ENCODE measurements around the gene EPHA6.
"Not testable (repeated sequence)": the region's sequence is repeated elsewhere in the genome, so short reads cannot be mapped to it uniquely, and the experiment has no call there.

EPHA6 gene

DNA sequence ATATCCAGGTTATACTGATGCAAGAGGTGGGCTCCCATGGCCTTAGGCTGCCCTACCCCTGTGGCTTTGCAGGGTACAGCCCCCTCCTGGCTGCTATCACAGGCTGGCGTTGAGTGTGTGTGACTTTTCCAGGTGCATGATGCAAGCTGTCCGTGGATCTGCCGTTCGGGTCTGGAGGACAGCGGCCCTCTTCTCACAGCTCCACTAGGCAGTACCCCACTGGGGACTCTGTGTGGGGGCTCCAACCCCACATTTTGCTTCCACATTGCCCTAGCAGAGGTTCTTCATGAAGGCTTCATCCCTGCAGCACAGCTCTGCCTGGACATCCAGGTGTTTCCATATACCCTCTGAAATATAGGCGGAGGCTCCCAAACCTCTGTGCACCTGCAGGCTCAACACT is 610.6 kb downstream of the EPHA6 start:
- no peaks in the 10 kb centered on the region for H3K9me3 ChIP-seq (ENCODE audit: control insufficient read depth, insufficient read depth, low read length)
- H3K27me3 ChIP-seq (ENCODE audit: control insufficient read depth, insufficient read depth, low read length): no peaks in the 10 kb centered on the region
- no peak overlapping the region for H3K4me3 ChIP-seq (ENCODE audit: low read depth, low read length)
- no peak overlapping the region for H3K9ac ChIP-seq (ENCODE audit: low read depth, low read length)
- no peaks in the 10 kb centered on the region for H3K4me1 ChIP-seq (ENCODE audit: control insufficient read depth, insufficient read depth, low read length)
- no peaks in the 10 kb centered on the region for H3K36me3 ChIP-seq (ENCODE audit: control insufficient read depth, insufficient read depth, low read length)

GRCh38 chr3:97430601-97431000 is 616.2 kb downstream of the EPHA6 start:
- no peaks in the 10 kb centered on the region for H3K36me3 ChIP-seq (ENCODE audit: control insufficient read depth, insufficient read depth, low read length)
- no peak overlapping the region for H3K4me3 ChIP-seq (ENCODE audit: low read depth, low read length)
- no peaks in the 10 kb centered on the region for H3K27me3 ChIP-seq (ENCODE audit: control insufficient read depth, insufficient read depth, low read length)
- no peaks in the 10 kb centered on the region for H3K4me1 ChIP-seq (ENCODE audit: control insufficient read depth, insufficient read depth, low read length)
- no peaks in the 10 kb centered on the region for H3K9me3 ChIP-seq (ENCODE audit: control insufficient read depth, insufficient read depth, low read length)
- H3K9ac ChIP-seq (ENCODE audit: low read depth, low read length): no peak overlapping the region

DNA sequence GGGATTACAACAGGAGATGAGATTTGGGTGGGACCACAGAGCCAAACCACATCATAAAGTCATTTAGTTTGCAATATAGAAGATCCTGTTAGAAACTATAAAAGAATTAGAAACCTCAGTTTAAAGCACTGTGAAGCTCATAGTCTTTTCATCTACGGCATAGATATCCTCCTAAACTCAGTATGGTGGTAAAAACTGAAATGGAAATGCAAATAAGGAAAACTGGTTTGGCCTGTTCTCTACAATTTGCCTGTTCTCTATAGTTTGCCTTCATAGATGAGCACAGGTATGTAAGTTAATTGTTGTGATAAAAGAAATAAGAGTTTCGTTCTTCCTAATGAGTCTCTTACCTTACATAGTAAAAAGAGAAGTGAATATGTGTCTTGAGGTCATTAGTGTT is 618.5 kb downstream of the EPHA6 start:
- H3K9ac ChIP-seq (ENCODE audit: low read depth, low read length): no peak overlapping the region
- no peaks in the 10 kb centered on the region for H3K4me1 ChIP-seq (ENCODE audit: control insufficient read depth, insufficient read depth, low read length)
- no peaks in the 10 kb centered on the region for H3K27me3 ChIP-seq (ENCODE audit: control insufficient read depth, insufficient read depth, low read length)
- H3K4me3 ChIP-seq (ENCODE audit: low read depth, low read length): no peak overlapping the region
- H3K36me3 ChIP-seq (ENCODE audit: control insufficient read depth, insufficient read depth, low read length): no peaks in the 10 kb centered on the region
- no peaks in the 10 kb centered on the region for H3K9me3 ChIP-seq (ENCODE audit: control insufficient read depth, insufficient read depth, low read length)

- Histone ChIP-seq H3K9ac (ENCODE audit: low read depth, low read length) (no peak overlapping the region), H3K9me3 (ENCODE audit: control insufficient read depth, insufficient read depth, low read length) (no peaks in the 10 kb centered on the region), H3K4me1 (ENCODE audit: control insufficient read depth, insufficient read depth, low read length) (peaks cover 4% of the 10 kb centered on the region), H3K36me3 (ENCODE audit: control insufficient read depth, insufficient read depth, low read length) (no peaks in the 10 kb centered on the region), H3K4me3 (ENCODE audit: low read depth, low read length) (no peak overlapping the region), H3K27me3 (ENCODE audit: control insufficient read depth, insufficient read depth, low read length) (no peaks in the 10 kb centered on the region)
Observed at GRCh38 chr3:97438131-97438530, 623.7 kb downstream of the EPHA6 start.

DNA sequence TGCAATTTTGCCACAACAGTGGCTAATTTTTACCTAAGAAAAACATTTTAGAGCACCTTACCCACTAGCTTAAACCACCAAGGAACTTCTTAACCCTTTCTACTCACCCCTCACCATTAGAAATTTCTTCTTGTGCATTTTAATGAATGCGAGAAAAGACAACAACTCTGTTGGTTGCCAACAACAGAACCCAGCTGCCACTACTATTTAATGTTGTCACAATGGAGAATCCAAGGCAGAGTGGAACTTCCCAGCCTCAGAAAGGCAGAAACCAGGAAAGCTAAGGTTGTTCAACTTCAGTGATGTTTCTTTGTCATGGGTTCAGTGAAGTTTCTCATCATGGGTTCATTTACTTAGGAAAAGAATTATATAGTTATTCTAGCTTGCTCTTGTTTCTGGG is 625.0 kb downstream of the EPHA6 start:
- Histone ChIP-seq H3K36me3 (ENCODE audit: control insufficient read depth, insufficient read depth, low read length) (no peaks in the 10 kb centered on the region), H3K27me3 (ENCODE audit: control insufficient read depth, insufficient read depth, low read length) (no peaks in the 10 kb centered on the region), H3K4me1 (ENCODE audit: control insufficient read depth, insufficient read depth, low read length) (peaks cover 4% of the 10 kb centered on the region), H3K9ac (ENCODE audit: low read depth, low read length) (no peak overlapping the region), H3K4me3 (ENCODE audit: low read depth, low read length) (no peak overlapping the region), H3K9me3 (ENCODE audit: control insufficient read depth, insufficient read depth, low read length) (no peaks in the 10 kb centered on the region)

DNA sequence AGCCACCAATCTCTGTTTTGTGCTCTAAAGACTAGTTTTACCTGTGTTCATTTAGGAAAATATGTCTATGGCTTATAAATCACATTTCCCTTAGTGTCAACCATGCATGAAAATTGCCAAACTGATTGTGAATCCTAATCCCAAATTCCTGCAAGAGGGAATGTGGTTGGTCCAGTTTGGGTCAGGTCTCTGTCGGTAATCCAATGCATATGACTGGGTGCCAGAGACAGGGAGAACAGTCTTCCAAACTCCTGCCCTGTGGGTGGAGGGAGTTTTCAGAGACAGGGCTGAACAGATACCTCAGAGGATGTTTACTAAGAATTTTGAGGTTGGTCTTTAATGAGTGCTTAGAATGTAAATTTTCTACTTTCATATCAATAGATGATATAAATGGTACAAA is 649.6 kb downstream of the EPHA6 start:
- Histone ChIP-seq H3K9ac (ENCODE audit: low read depth, low read length) (no peak overlapping the region), H3K27me3 (ENCODE audit: control insufficient read depth, insufficient read depth, low read length) (no peaks in the 10 kb centered on the region), H3K9me3 (ENCODE audit: control insufficient read depth, insufficient read depth, low read length) (no peaks in the 10 kb centered on the region), H3K36me3 (ENCODE audit: control insufficient read depth, insufficient read depth, low read length) (no peaks in the 10 kb centered on the region), H3K4me3 (ENCODE audit: low read depth, low read length) (no peak overlapping the region), H3K4me1 (ENCODE audit: control insufficient read depth, insufficient read depth, low read length) (no peaks in the 10 kb centered on the region)

DNA sequence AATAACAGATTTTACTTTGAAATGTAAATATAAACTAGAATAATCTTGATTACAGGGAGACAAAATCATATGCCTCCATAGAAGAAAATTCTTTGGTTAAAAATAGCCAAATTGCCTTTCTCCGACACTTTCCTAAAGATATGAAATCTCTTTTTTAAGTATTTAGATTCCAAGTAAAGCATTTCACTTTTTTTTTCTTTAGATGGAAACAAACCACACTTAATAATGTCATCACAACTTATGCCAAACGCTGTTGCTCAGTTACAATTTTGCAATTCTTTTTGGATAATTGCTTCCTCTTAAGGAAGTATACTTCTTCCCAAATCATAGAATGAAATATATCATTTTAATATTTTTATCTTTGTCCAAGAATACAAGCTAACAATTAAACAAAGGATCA is 656.1 kb downstream of the EPHA6 start:
- Histone ChIP-seq H3K9me3 (ENCODE audit: control insufficient read depth, insufficient read depth, low read length) (no peaks in the 10 kb centered on the region), H3K4me3 (ENCODE audit: low read depth, low read length) (no peak overlapping the region), H3K27me3 (ENCODE audit: control insufficient read depth, insufficient read depth, low read length) (no peaks in the 10 kb centered on the region), H3K9ac (ENCODE audit: low read depth, low read length) (no peak overlapping the region), H3K36me3 (ENCODE audit: control insufficient read depth, insufficient read depth, low read length) (no peaks in the 10 kb centered on the region), H3K4me1 (ENCODE audit: control insufficient read depth, insufficient read depth, low read length) (no peaks in the 10 kb centered on the region)

DNA sequence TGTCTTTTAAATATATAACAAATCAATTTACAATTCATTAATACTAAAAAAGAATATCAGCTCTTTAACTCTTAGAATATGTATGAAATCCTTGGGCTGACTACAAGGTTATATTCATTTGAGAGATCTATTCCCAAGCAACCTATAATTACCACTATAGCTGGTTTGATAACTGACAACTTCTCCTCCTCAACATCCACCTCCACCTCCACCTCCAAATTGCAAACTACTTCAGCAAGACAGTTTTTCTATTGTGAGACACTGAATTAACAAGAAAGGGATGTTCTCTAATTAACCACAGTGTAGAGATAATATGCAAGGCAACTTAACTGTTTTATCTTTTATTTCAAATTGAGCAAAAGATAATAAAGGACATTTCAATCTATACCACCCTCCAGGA is 665.3 kb downstream of the EPHA6 start:
- H3K9me3 ChIP-seq (ENCODE audit: control insufficient read depth, insufficient read depth, low read length): no peaks in the 10 kb centered on the region
- H3K9ac ChIP-seq (ENCODE audit: low read depth, low read length): no peak overlapping the region
- no peak overlapping the region for H3K4me3 ChIP-seq (ENCODE audit: low read depth, low read length)
- H3K4me1 ChIP-seq (ENCODE audit: control insufficient read depth, insufficient read depth, low read length): no peaks in the 10 kb centered on the region
- no peaks in the 10 kb centered on the region for H3K36me3 ChIP-seq (ENCODE audit: control insufficient read depth, insufficient read depth, low read length)
- no peaks in the 10 kb centered on the region for H3K27me3 ChIP-seq (ENCODE audit: control insufficient read depth, insufficient read depth, low read length)

DNA sequence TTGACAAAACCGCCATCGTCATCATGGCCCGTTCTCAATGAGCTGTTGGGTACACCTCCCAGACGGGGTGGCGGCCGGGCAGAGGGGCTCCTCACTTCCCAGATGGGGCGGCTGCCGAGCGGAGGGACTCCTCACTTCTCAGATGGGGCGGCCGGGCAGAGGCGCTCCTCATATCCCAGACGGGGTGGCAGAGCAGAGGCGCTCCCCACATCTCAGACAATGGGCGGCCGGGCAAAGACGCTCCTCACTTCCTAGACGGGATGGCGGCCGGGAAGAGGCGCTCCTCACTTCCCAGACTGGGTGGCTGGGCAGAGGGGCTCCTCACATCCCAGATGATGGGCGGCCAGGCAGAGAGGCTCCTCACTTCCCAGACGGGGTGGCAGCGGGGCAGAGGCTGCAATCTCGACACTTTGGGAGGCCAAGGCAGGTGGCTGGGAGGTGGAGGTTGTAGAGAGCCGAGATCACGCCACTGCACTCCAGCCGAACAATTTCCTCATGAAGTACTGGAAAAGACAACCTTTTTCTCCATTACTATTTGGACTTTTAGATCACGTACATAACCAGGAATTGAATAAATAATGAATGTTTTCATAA is 666.4 kb downstream of the EPHA6 start:
- not testable (repeated sequence) for H3K4me1 ChIP-seq (ENCODE audit: control insufficient read depth, insufficient read depth, low read length); H3K36me3 ChIP-seq (ENCODE audit: control insufficient read depth, insufficient read depth, low read length); H3K4me3 ChIP-seq (ENCODE audit: low read depth, low read length); H3K9ac ChIP-seq (ENCODE audit: low read depth, low read length); H3K27me3 ChIP-seq (ENCODE audit: control insufficient read depth, insufficient read depth, low read length); H3K9me3 ChIP-seq (ENCODE audit: control insufficient read depth, insufficient read depth, low read length)

DNA sequence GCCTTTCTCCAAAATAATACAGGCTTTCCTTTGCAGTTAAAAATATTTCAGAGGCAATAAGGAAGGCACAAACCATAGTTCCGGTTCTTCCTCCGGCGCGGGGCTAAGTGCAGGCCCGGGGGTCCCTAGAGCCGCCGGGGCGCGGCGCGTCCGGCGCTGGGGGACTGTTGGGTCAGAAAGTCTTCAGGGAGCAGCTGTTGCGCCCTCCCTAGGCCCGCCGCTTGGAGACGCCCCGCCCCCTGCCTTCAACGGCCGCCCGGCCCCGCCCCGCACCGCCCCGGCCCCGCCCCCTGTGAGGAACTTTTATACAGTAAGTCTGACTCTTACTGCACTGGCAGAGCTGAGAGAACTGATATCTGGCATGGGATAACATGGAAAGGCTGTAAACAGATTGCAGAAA is 667.0 kb downstream of the EPHA6 start:
- Histone ChIP-seq H3K4me3 (ENCODE audit: low read depth, low read length) (no peak overlapping the region), H3K36me3 (ENCODE audit: control insufficient read depth, insufficient read depth, low read length) (no peaks in the 10 kb centered on the region), H3K4me1 (ENCODE audit: control insufficient read depth, insufficient read depth, low read length) (no peaks in the 10 kb centered on the region), H3K9me3 (ENCODE audit: control insufficient read depth, insufficient read depth, low read length) (no peaks in the 10 kb centered on the region), H3K27me3 (ENCODE audit: control insufficient read depth, insufficient read depth, low read length) (no peaks in the 10 kb centered on the region), H3K9ac (ENCODE audit: low read depth, low read length) (no peak overlapping the region)

DNA sequence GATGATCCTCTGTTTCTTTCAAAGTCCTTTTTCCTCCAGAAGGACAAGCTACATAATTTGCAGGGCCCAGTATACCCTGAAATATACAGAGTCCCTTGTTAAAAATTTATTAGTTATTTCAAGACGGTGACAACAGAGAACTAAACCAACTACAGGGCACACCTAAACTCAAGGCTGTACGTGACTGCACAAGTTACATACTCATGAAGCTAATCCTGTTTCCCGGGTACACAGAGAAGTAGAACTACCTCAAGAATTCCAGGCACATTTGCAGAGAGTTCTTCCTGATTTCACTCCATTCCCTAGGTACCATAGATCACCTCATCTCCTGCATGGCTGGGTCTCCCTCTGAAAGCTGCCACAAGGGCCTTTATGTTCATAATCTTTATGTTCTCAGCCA is 670.8 kb downstream of the EPHA6 start:
- Histone ChIP-seq H3K4me1 (ENCODE audit: control insufficient read depth, insufficient read depth, low read length) (no peaks in the 10 kb centered on the region), H3K9me3 (ENCODE audit: control insufficient read depth, insufficient read depth, low read length) (no peaks in the 10 kb centered on the region), H3K9ac (ENCODE audit: low read depth, low read length) (no peak overlapping the region), H3K4me3 (ENCODE audit: low read depth, low read length) (no peak overlapping the region), H3K36me3 (ENCODE audit: control insufficient read depth, insufficient read depth, low read length) (no peaks in the 10 kb centered on the region), H3K27me3 (ENCODE audit: control insufficient read depth, insufficient read depth, low read length) (no peaks in the 10 kb centered on the region)

- Histone ChIP-seq H3K27me3 (ENCODE audit: control insufficient read depth, insufficient read depth, low read length) (no peaks in the 10 kb centered on the region), H3K9ac (ENCODE audit: low read depth, low read length) (no peak overlapping the region), H3K36me3 (ENCODE audit: control insufficient read depth, insufficient read depth, low read length) (no peaks in the 10 kb centered on the region), H3K9me3 (ENCODE audit: control insufficient read depth, insufficient read depth, low read length) (no peaks in the 10 kb centered on the region), H3K4me1 (ENCODE audit: control insufficient read depth, insufficient read depth, low read length) (no peaks in the 10 kb centered on the region), H3K4me3 (ENCODE audit: low read depth, low read length) (no peak overlapping the region)
Observed at GRCh38 chr3:97487587-97487986, 673.2 kb downstream of the EPHA6 start.

DNA sequence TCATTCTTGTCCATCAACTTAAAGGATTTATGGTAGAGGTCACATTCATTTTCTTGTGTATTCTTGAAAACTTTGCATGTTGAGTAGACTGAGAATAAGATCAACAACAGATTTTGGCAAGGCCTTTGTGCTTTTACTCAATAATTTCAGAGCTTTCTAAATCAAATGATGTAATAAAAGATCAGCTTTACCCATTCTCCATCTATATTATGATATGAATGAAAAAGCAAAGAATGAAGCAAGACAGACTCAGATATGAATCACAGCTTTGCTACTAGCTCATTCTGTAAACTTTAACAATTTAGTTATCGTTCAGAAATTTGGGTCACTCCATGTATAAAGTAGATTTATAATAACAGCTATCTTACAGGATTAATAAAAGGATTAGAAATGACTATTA is 674.3 kb downstream of the EPHA6 start:
- Histone ChIP-seq H3K4me3 (ENCODE audit: low read depth, low read length) (no peak overlapping the region), H3K4me1 (ENCODE audit: control insufficient read depth, insufficient read depth, low read length) (no peaks in the 10 kb centered on the region), H3K36me3 (ENCODE audit: control insufficient read depth, insufficient read depth, low read length) (no peaks in the 10 kb centered on the region), H3K9me3 (ENCODE audit: control insufficient read depth, insufficient read depth, low read length) (no peaks in the 10 kb centered on the region), H3K9ac (ENCODE audit: low read depth, low read length) (no peak overlapping the region), H3K27me3 (ENCODE audit: control insufficient read depth, insufficient read depth, low read length) (no peaks in the 10 kb centered on the region)
